GM21619 (cell line): Measurements from ENCODE around the gene SPARC.
"Not testable (repeated sequence)": the region's sequence is repeated elsewhere in the genome, so short reads cannot be mapped to it uniquely, and the experiment has no call there.

Source experiments
- ATAC-seq: cut with Tn5 transposase; IDR thresholded peaks from one replicate; pipeline ENCODE4 v1.9.1; 2021; ENCODE audit not compliant: unreplicated experiment

Gene SPARC

DNA sequence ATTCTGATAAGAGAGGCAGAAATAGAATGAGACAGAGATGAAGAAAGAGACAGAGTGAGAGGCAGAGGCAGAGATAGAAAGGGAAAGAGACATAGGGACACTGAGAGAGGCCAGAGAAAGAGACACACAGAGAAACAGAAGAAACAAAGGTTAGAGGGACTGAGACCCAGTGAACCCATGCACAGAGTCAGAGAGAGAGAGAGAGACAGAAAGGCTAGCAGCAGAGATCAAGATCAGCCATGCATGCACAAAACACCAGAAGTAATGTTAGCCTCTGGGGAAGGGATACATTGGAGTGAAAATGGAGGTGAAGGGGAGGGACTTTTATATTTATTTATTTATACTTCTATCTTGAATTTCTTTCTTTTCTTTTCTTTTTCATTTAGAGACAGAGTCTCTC is 14.1 kb upstream of the SPARC start:
- ATAC-seq: peak; percentile 40

DNA sequence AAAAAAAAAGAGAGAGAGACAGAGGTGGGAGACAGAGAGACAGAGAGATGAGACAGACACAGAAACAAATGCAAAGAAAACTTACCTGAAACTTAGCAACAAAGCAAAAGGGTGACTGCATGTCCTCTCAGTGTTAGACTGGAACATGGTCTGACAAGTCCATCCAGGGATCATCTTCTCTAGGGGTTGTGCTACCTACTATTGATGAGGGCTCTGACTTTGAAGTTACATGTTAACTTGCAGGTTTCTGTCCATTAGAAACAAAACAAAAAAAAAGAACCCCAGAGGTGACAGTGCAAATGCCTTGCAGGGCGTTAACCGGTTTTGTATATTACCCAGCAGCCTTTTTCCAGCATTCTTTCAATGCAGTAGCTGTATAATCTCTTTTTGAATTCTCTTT is 13.6 kb upstream of the SPARC start:
- peak; percentile 37 for ATAC-seq

DNA sequence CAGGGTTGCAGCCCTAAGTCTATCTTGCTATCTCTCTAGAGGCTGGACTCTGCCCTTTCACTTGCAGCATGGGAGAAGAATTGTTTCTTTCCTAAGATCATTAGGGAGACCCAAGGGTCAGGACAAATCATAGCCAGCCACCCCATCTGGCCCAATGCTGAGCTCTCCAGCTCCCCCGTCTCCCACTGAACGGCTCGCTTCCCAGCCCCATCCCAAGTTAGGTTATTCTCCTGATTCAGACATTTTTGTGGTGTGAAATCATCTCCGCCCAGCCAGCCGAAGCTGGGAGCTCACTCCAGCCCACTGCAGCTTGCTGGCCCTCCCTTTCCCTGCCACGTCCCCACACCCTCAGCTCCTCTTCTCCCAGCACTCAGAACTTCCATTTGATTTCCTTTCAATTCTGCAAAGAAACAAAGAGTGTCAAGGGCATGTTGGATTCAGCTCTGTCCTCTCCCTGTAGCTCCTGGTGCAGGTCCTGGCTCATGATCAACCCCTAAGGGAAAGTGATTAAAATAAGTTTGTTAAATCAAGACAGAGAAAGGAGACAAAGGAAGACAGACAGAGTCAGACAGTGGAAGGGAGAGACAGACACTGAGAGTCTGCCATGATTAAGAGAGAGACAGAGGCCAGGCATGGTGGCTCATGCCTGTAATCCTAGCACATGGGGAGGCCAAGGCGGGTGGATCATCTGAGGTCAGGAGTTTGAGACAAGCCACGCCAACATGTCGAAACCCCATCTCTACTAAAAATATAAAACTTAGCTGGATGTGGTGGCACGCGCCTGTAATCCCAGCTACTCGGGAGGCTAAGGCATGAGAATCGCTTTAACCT is 12.6 kb upstream of the SPARC start:
- no peak for ATAC-seq

DNA sequence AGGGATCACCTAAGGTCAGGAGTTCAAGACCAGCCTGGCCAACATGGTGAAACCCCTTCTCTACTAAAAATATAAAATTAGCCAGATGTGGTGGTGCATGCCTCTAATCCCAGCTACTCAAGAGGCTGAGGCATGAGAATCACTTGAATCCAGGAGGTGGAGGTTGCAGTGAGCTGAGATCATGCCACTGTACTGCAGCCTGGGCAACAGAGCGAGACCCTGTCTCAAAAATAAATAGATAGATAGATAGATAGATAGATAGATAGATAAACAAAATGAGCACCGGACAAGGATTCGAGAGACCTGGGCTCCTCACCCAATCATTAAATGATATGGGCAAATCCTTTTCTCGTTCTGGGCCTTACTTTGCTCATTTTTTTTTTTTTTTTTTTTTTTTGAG is 11.4 kb upstream of the SPARC start:
- not testable (repeated sequence) for ATAC-seq

DNA sequence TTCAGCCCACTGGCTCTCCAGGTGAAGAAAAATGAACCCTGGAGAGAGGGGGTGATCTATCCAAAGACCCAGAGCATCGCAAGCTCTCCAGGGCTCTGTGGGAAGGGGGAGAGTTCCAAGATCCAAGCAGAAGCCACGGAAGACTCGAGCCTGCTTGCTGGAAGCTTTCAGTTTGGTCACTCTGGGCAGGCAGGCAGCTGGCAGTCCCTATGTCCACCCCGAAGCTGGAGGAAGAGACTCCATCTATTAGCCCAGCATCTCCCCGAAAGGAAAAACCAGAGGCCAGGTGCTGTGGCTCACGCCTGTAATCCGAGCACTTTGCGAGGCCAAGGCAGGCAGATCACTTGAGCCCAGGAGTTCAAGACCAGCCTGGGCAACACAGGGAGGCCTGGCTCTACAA is 10.7 kb upstream of the SPARC start:
- no peak for ATAC-seq

DNA sequence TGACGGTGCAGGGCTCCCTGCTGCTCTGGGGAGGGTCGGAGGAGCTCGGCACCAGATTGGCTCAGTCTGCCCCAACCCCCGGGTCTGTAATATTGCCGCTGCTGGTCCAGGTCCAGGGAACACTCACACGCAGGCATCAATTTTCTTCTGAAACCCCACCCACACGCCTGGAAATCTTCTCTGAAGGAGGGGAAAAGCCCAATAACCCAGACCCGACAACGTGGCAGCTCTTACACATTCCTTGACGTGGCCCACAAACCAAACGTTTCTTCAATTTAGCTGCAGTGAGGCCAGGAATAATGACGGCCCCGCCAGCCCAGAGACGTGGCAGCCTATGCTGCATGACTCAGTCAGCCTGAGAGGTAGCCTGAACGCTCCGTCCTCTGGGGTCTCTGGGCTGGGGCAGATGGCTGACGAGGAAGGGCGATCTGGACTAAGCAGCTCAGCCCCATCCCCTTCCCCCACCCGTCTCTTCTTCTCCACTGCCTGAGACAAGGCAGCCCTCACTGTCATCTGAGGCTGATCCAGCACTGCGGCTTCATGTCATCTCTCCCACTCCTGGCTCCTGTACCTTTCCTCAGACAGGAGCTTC is 9.9 kb upstream of the SPARC start:
- no peak for ATAC-seq

DNA sequence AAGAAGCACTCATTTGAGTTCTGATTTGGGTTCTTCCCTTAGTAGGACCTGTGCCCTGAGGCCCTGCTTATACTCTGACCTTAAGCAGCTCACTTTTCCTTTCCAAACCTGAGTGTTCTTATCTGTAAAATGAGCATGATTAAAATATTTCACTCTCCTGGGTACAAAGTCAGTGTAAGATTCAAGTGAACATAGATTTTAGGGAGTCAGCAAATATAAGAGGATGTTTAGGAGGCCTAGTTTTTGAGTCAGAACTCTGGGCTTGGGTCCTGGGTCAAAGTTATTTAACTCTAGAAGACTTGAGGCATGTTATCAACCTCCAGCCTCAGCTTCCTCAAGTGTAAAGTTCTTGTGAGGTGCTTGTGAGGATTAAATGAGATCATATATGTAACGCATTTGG is 8.7 kb upstream of the SPARC start:
- no peak for ATAC-seq

DNA sequence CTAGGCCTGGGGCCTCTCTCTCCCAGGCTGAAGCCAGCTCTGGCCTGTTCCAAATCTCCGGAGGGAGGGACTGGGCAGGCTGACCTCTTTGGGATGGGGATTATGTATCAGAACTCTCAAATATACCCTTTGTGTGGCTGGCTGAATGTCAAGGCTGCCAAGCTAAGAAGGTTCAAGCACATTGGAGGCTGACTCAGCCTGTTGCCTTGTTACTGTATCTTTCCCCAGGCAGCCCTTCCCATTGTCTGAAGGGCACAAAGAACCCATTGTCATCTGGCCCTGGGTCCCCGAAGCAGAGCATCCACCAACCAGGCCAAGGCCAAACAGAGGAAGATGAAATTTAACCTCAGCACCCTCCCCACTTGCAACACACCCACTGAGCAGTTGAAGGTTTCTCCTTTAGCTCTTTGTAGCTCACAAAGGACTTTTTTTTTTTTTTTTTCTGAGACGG is 7.3 kb upstream of the SPARC start:
- ATAC-seq: no peak

DNA sequence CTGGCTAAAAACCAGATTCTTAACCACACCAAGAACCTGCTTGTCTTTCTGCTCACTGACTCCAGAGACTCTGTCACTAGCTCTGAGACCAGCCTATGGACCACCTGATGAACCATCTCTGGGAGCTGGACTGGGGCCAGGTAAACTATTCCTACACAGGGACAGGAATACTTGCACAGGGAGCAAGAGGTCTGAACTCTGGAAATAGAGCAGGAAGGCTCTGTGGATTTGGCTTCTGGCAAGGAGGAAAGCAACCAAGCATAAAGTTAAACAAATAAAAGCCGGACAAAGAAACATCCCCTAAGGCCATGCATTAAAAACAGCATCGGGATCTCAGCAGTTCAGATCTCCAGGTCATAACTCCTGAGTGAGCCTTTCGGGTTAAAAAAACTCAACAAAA is 5.6 kb upstream of the SPARC start:
- ATAC-seq: no peak

DNA sequence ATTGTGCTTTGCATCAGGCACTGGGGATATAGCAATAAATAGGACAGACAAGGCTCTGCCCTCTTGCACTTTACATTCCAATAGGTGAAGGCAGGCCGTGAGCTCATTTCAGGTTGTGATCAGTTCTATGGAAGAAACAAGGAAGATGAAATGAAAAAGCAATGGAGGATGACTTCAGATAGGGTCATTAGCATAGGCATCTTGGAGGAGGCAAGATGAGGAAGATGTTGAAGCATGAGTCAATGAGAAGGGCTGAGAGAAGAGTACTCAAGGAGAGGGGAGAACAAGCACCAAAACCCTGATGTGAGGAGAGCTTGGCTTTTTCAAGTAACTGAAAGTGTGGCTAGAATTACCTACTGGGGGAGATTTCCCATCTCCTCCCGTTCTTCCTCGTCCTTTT is 5.0 kb upstream of the SPARC start:
- no peak for ATAC-seq

DNA sequence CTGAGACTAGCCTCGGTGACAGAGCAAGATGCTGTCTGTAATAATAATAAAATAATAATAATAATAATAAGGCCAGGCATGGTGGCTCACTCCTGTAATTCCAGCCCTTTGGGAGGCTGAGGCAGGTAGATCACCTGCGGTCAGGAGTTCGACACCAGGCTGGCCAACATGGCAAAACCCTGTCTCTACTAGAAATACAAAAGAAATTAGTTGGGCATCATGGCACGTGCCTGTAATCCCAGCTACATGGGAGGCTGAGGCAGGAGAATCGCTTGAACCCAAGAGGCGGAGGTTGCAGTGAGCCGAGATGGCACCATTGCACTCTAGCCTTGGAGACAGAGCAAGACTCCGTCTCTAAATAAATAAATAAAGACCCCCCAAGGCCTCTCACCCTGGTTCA is 2.9 kb upstream of the SPARC start:
- not testable (repeated sequence) for ATAC-seq

DNA sequence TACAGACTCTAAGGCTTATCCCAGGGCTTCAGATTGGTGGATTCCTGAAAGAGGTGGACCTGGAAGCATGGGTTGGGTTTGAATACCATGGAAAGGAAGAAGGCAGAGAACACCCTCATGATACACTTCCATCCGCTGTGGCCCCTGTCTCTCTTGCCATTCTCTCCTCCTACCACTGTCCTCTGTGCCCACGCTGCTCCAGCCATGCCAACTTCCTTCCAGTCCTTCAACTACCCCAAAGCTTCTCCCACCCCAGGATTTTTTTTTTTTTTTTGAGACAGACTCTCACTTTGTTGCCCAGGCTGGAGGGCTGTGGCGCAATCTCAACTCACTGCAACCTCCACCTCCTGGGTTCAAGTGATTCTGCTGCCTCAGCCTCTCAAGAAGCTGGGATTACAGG is 1.7 kb upstream of the SPARC start:
- no peak for ATAC-seq

DNA sequence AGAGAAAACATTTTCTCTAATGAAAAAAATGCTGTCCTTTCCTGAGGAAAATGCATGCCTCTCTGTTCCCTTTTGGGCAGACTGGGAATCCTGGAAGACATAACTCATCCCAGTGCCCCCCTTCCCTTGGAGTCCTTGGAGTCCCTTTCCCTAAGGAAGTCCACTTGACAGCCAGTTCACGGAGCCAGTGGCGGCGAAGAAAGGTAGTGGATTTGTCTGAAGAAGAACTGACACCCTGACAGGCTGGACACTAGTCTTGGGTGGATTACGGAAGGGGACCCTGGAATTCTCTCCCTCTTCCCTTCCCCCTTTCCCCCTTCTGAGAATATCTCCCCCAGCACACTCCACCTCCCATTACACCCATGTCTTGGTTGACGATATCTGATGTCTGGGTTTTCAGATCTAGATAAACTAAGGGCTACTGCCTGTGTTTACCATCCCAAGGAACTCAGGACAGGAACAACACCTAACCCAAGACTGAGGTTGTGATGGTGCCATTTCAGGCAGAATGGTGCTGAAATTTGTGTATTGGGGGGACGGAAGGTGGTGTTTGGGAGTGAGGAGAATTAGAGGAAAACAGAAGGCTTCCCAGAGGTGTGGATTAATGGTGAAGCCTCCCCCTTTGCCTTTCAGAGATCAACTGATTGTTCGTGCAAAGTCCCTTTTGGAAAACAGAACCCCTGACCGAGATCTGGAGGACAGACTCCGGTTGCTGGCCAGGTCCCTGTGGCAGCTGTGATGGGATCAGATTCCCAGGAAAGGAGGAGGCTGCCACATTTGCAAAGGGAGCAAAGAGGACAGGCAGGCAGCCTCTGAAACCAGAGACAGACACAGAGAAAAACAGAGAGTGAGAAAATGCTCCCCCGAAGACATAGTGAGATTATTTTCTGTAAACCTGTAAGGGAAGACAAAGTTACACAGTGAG is 704 bp downstream of the SPARC start:
- ATAC-seq: no peak

DNA sequence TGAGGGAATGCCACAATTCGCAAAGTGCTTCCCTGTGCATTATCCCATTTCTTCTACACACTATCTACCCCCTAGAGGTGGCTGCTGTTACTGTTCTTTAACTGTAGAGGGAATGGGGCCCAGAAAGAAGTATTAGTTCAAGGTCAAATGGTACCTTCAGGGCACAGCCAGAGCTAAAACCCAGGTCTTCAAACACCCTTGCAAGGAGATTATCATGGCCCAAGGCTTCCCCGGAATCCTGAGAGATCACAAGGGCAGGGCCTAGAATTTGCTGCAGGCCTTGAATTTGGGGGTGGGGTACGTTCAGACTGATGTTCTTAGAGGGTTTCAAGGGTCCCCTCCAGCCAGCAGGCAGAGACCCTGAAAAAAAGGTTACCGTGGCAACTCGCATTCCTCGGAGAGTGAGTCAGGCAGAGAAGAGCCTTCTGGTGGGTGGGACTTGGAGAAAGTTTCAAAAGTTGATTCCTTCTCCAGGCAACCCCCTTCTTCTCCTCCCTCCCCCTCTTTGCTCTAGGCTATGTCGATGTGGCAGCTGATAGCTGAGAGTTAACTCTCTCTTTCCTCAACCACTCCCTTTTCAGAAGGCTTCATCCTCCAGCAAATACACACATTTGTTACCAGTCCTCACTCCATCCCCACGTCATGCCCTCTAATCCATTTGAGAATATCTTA is 1.9 kb downstream of the SPARC start:
- no peak for ATAC-seq

DNA sequence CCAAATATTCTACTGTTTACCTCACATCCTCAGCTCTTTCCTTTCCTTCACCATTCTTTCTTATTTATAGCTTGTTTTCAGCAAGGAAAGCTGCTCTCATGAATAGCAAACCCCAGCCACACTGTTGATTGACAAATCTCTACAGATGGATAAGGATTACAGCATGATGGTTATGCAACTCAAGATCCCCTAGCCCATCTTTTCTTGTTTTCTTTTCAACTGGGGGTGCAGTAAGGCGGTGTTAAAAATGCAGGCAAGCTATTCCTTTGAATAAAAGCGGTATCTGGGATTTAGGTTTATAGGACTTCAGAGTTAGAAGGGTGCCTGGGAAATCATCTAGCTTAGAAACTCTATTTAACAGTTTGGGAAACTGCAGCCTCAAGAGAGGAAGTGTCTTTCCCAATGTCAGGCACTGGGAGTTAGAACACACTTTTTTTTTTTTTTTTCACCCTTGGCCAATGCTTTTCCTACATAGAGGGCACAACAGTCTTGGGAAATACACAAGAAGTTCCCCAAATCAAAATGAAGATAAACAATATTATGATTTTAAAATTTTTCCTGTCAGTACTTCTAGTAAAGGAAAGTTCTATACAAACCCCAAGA is 2.6 kb downstream of the SPARC start:
- no peak for ATAC-seq

DNA sequence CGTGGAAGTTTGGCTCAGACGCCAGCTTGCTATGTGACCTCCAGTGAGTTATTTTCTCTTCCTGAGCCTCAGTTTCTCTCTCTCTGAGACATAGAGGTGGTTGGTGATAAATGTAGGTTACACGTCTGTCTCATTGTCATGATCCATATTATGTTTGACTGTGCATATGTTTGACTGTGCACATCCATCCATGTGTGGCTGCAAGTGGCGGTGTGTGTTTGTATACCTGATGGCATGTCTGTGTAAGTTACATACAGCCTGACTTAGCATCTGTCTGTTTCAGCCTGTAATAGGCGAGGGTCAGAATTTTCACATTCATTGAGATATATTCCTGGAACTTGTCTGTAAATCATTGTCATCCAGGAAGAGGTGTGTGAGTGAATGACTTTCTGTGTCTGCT is 3.3 kb downstream of the SPARC start:
- no peak for ATAC-seq

DNA sequence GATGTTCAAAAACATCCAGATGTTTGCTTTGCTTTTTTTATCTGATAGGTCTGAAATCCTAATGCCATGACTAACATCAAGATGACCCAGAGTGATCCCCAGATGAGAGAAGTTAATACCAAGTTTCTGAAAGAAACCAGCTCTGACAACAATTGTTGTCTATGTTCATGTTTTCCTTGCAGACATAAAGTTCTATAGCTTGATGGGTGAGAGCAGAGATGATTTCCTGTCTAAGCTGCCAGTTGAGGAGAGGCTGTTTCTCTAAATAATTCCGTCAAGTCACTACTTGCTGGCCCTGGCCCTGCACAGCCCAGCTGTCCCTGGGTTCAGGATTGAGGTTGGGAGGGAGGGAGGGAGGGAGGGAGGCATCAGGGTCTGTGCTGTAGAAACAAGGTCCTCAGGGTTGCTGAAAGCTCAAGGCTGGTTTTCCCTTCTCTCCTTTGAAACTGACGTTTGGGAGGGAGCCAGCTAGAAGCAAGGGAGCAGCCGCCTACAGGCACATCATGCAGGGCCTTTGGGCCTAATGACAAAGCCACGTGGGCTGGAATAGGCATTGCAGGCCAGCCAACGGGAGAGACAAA is 3.9 kb downstream of the SPARC start:
- ATAC-seq: no peak

DNA sequence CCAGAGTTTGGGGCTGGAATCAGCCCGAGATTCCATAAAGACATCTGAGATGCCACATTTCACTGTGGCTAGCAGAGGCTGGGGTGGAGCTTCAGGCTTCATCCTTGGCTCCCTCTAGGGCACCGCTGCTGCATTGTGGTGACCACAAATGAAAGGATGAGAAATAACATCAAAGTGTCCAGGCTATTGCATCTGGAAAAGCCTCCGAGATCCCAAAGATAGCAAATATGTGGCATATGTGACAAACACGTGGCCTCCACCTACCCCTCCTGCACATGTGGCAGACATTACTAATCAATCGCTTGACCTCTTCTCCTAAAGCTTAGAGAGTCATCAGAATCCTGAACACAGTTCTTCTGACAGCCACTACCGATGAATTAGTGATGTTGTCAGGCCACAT is 4.5 kb downstream of the SPARC start:
- ATAC-seq: no peak

DNA sequence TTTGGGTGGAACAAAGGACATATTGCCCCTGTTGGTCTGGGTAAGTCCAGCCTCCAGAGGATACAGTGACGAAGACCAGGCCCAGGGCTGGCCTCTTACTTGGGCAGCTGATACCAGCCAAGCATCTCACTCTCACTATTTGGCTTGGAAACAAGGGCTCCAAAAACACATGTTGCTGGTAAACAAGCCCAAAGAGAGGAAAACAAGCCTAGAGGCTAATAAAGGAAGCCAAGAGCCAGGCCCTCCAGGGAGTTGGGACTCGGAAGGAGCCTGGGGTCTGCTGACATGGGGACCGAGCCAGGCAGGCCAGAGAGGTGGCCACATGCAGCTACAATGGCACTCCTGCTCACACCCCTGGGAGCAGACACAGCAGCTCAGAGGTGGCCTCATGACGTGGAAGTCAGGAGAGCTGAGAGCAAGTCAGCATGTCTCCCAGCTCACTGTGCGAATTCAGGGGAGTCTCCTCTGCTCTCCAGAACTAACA is 5.7 kb downstream of the SPARC start:
- no peak for ATAC-seq

DNA sequence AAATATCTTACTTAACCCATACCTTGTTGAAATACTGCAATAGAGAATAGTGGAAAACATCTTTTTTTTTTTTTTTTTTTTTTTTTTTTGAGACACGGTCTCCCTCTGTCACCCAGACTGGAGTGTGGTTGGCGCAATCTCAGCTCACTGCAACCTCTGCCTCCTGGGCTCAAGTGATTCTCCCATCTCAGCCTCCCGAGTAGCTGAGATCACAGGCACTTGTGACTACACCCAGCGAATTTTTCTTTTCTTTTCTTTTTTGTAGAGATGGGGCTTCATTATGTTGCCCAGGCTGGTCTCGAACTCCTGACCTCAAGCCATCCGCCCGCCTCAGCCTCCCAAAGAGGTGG is 6.6 kb downstream of the SPARC start:
- not testable (repeated sequence) for ATAC-seq
